Erythroblast (primary cell): ENCODE results near the gene RBM19.

ENCODE experiments used
- GATA1 ChIP-seq: IDR thresholded peaks from 2 replicates; pipeline ENCODE4 v1.6.1; 2011; ENCODE audit warnings: low read depth, mild to moderate bottlenecking, control low read depth, low read length, moderate library complexity
- POLR2A ChIP-seq: IDR thresholded peaks from 2 replicates; pipeline ENCODE4 v1.6.1; 2011; ENCODE audit warnings: mild to moderate bottlenecking, low read length

GRCh38 chr12:113842699-113843098, 123.4 kb downstream of the RBM19 start:
- TF ChIP-seq POLR2A (no peak), GATA1 (no peak)
